Thoracic aorta (tissue), 2 donors: ENCODE results near the gene CELF4. TPM values are rescaled to one million over a fixed set of nuclear protein-coding genes. Genes with fewer than 3 reads are reported as not detected.

Source experiments
- ATAC-seq: fragments of 150-250 bp; one replicate; pipeline ENCODE4 v1.8.0; 2017; ENCODE audit warnings: low read depth; ENCODE audit not compliant: insufficient number of reproducible peaks, low FRiP score
- DNase-seq: peaks from one replicate; pipeline ENCODE4 v3.0.0-alpha.2; 2020; ENCODE audit warnings: low spot score
- H3K27ac ChIP-seq, 2 donors: fragments of 200-600 bp; sonication (generic); 1 replicate in 1 of 2; 2 replicates in 1 of 2; pipeline ENCODE4 v1.5.1; 2016; ENCODE audit warnings: mild to moderate bottlenecking in 2 of 2, moderate library complexity in 2 of 2
- H3K27me3 ChIP-seq: fragments of 200-600 bp; sonication (generic); replicated peaks from 2 replicates; pipeline ENCODE4 v1.6.0; 2016; ENCODE audit warnings: mild to moderate bottlenecking; ENCODE audit not compliant: insufficient read depth
- H3K36me3 ChIP-seq: fragments of 200-600 bp; sonication (generic); one replicate; pipeline ENCODE4 v1.5.1; 2016
- H3K4me1 ChIP-seq, 2 donors: fragments of 200-600 bp; sonication (generic); 1 replicate in 1 of 2; 2 replicates in 1 of 2; pipeline versions ENCODE4 v1.5.1 to v1.6.0; 2016; ENCODE audit warnings: low read depth in 2 of 2, mild to moderate bottlenecking in 1 of 2; ENCODE audit not compliant: control insufficient read depth in 1 of 2
- H3K4me3 ChIP-seq: fragments of 200-600 bp; sonication (generic); 2 replicates; pipeline ENCODE4 v1.5.1; 2016; ENCODE audit warnings: mild to moderate bottlenecking
- H3K9me3 ChIP-seq: fragments of 200-600 bp; sonication (generic); 2 replicates; pipeline ENCODE4 v1.5.1; 2016
- CTCF ChIP-seq: fragments of 200-600 bp; sonication (generic); IDR thresholded peaks from one replicate; pipeline ENCODE4 v1.5.1; 2019; ENCODE audit warnings: antibody characterized with exemption
- total RNA-seq, 2 donors: library from RNA; depleted of rRNA; stranded (reverse); fragments of >200 nt; gene quantifications; one replicate each; pipeline versions ENCODE4 v1.1.0 to v1.2.3, GENCODE V29; 2016

CELF4 gene
- total RNA-seq, 2 donors from 2014 or later: not detected

DNA sequence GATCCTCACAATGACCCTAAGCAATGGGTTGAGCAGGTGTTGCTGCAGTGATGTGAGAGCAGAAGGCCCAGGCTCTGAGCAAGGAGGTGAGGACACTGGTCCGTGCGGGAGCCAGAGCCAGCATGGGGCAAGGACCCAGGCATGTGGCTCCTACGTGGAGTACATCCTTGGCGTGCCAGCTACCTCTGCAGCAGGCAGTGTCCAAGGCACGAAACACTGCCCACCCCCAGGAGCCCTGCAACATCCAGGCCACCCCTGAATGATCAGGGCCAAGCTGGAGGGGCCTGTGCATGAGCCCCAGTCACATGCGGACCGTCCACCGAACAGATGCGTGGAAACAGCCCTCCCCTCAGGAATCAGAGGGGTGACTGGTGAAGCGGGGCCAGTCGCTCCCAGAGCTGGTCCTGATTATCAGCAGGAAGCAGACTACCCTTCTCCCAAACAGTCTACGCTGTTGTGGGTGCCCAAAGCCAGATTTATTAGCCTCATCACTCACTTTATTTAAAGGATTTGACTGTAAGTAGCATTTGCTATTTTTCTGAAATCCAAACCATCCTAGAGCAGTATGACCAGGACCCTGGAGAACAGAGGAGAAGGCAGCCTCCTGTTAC is 16.8 kb downstream of the CELF4 start:
- no peak for TF ChIP-seq CTCF
- no peaks in the 10 kb centered on the region for H3K4me1 ChIP-seq

GRCh38 chr18:37547196-37547827 is 18.3 kb downstream of the CELF4 start:
- Histone ChIP-seq H3K4me3 (no peak overlapping the region), H3K27me3 (no peaks in the 10 kb centered on the region), H3K36me3 (no peaks in the 10 kb centered on the region), H3K27ac (no peak overlapping the region), H3K4me1 (no peaks in the 10 kb centered on the region), H3K9me3 (no peaks in the 10 kb centered on the region)
- DNase-seq (no peak), ATAC-seq (no peak)
- TF ChIP-seq CTCF: no peak

More for the DNA sequence above, 16.8 kb downstream of the CELF4 start:
- Histone ChIP-seq H3K9me3 (no peaks in the 10 kb centered on the region), H3K27me3 (no peaks in the 10 kb centered on the region), H3K27ac (no peak overlapping the region), H3K36me3 (no peaks in the 10 kb centered on the region), H3K4me3 (no peak overlapping the region)
- no peak for DNase-seq
- ATAC-seq: no peak

GRCh38 chr18:37546651-37547050 is 18.9 kb downstream of the CELF4 start:
- Histone ChIP-seq H3K27me3 (no peaks in the 10 kb centered on the region), H3K4me1 (no peaks in the 10 kb centered on the region), H3K27ac (no peak overlapping the region), H3K4me3 (no peak overlapping the region), H3K9me3 (no peaks in the 10 kb centered on the region), H3K36me3 (no peaks in the 10 kb centered on the region)
- DNase-seq (no peak), ATAC-seq (no peak)
- TF ChIP-seq CTCF: no peak

DNA sequence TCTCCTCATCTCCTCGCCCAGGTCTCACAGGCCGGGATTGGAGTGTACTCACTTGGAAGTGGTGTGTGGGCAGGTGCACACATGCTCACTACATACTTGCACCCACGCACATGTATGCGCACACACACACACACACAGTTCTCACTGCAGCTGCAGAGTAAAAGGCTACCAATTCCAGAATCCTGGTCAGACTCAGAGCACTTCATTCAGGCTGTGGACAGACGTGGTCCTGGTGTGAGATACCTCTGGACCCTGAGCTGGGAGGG is 19.4 kb downstream of the CELF4 start:
- Histone ChIP-seq H3K27ac (no peak overlapping the region), H3K4me3 (no peak overlapping the region), H3K27me3 (no peaks in the 10 kb centered on the region), H3K4me1 (no peaks in the 10 kb centered on the region), H3K9me3 (no peaks in the 10 kb centered on the region), H3K36me3 (no peaks in the 10 kb centered on the region)
- ATAC-seq (no peak), DNase-seq (no peak)
- no peak for TF ChIP-seq CTCF

- DNase-seq (no peak), ATAC-seq (no peak)
- TF ChIP-seq CTCF: no peak
- Histone ChIP-seq H3K4me1 (no peaks in the 10 kb centered on the region), H3K27ac (no peak overlapping the region), H3K27me3 (no peaks in the 10 kb centered on the region), H3K36me3 (no peaks in the 10 kb centered on the region), H3K9me3 (no peaks in the 10 kb centered on the region), H3K4me3 (no peak overlapping the region)
Measured at GRCh38 chr18:37545461-37546271, 19.9 kb downstream of the CELF4 start.
